Activated B cell treated with CpG ODN at 0.5 μM for 24 hours (primary cell): ENCODE results near the gene ABCC6. TPM values are rescaled to one million over a fixed set of nuclear protein-coding genes. Genes with fewer than 3 reads are reported as not detected.

Experiments used
- ATAC-seq: fragments of 200-7000 bp; cut with Tn5 transposase; one replicate; pipeline ENCODE4 v1.10.0; 2021; ENCODE audit warnings: low read depth, mild to moderate bottlenecking, moderate library complexity
- CTCF ChIA-PET: fragments of 350-600 bp; sonication (Branson Sonifier 250); formaldehyde crosslinking; loops from one replicate; lab custom pipeline; 2021; ENCODE audit warnings: antibody characterized with exemption; lab: Charles Lee
- POLR2A ChIA-PET: fragments of 350-600 bp; sonication (Branson Sonifier 250); formaldehyde crosslinking; loops from one replicate; lab custom pipeline; 2021; ENCODE audit warnings: antibody characterized with exemption; lab: Charles Lee
- DNase-seq: peaks from one replicate; pipeline ENCODE4 v3.0.0; 2022
- H3K27ac Mint-ChIP-seq: one replicate; pipeline ENCODE4 v1.8.0; 2020; ENCODE audit warnings: mixed read lengths
- H3K27me3 Mint-ChIP-seq: one replicate; pipeline ENCODE4 v1.8.0; 2021; ENCODE audit warnings: mixed read lengths
- H3K36me3 Mint-ChIP-seq: one replicate; pipeline ENCODE4 v1.8.0; 2021; ENCODE audit warnings: low read depth, mixed read lengths
- H3K4me1 Mint-ChIP-seq: one replicate; pipeline ENCODE4 v1.8.0; 2021; ENCODE audit warnings: mixed read lengths
- H3K4me3 Mint-ChIP-seq: one replicate; pipeline ENCODE4 v1.8.0; 2020; ENCODE audit warnings: mild to moderate bottlenecking, mixed read lengths
- H3K9me3 Mint-ChIP-seq: one replicate; pipeline ENCODE4 v1.8.0; 2020; ENCODE audit warnings: mixed read lengths
- intact Hi-C: fragments of 100-400 bp; cut with micrococcal nuclease; formaldehyde crosslinking; loops from one replicate; pipeline ENCODE4 v1.15.1; 2024
- total RNA-seq: library from RNA; stranded (reverse); gene quantifications from 2 replicates; pipeline ENCODE4 v1.2.3, GENCODE V29; 2022
- TF ChIP-seq, protein P1 (sequence below): fragments of 200-600 bp; IDR thresholded peaks from one replicate; pipeline ENCODE4 v1.8.0; 2022; ENCODE audit warnings: antibody characterized with exemption, mild to moderate bottlenecking

The ABCC6 gene
- total RNA-seq, 1 donor from 2014 or later: not detected

DNA sequence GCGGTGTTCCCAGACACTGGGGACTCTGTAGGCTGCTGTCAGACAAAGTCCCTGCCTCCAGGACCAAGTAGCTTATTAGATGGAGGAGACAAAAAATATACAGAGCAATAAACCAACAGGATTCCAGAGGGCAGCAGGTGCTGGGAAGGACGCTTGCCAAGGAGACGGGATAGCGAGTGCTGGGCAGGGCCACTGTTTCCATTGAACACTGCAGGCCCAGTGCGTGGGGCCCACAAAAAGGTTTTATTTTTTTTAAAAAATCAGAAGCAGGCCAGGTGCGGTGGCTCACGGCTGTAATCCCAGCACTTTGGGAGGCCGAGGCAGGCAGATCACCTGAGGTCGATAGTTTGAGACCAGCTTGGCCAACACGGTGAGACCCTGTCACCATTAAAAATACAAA lies 84.2 kb downstream of the ABCC6 start:
- TF ChIP-seq, protein P1, sequence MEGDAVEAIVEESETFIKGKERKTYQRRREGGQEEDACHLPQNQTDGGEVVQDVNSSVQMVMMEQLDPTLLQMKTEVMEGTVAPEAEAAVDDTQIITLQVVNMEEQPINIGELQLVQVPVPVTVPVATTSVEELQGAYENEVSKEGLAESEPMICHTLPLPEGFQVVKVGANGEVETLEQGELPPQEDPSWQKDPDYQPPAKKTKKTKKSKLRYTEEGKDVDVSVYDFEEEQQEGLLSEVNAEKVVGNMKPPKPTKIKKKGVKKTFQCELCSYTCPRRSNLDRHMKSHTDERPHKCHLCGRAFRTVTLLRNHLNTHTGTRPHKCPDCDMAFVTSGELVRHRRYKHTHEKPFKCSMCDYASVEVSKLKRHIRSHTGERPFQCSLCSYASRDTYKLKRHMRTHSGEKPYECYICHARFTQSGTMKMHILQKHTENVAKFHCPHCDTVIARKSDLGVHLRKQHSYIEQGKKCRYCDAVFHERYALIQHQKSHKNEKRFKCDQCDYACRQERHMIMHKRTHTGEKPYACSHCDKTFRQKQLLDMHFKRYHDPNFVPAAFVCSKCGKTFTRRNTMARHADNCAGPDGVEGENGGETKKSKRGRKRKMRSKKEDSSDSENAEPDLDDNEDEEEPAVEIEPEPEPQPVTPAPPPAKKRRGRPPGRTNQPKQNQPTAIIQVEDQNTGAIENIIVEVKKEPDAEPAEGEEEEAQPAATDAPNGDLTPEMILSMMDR: no peak
- Mint-ChIP-seq H3K36me3 (peaks cover 82% of the 10 kb centered on the region), H3K4me1 (peaks cover 11% of the 10 kb centered on the region), H3K4me3 (no peak overlapping the region), H3K9me3 (no peaks in the 10 kb centered on the region), H3K27ac (no peak overlapping the region), H3K27me3 (no peaks in the 10 kb centered on the region)
- DNase-seq (no peak), ATAC-seq (no peak)
- intact Hi-C loops: no loop called here
- CTCF ChIA-PET: no interaction called here
- POLR2A ChIA-PET: no interaction called here

DNA sequence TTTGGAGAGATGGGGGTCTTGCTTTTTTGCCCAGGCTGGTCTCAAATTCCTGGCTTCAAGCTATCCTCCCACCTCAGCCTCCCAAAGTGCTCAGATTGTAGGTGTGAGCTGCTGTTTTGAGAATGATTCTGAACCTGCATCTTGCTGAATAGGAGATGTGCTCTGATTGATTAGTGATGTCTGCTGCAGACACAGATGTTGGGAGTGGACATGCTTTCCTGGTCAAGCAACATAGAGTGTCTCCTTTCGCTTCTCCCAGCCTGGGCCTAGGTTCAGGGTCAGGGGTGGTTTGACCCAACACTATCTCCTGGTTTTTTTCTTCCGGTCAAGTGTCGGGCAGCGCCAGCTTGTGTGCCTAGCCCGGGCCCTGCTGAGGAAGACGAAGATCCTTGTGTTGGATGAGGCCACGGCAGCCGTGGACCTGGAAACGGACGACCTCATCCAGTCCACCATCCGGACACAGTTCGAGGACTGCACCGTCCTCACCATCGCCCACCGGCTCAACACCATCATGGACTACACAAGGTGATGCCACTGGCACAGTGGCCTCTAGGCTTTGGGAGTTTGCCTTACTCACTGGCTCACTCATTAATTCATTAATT lies 85.2 kb downstream of the ABCC6 start:
- Mint-ChIP-seq H3K4me1 (peaks cover 9% of the 10 kb centered on the region), H3K36me3 (peaks cover 87% of the 10 kb centered on the region), H3K27ac (no peak overlapping the region), H3K4me3 (no peak overlapping the region), H3K9me3 (no peaks in the 10 kb centered on the region), H3K27me3 (no peaks in the 10 kb centered on the region)
- POLR2A ChIA-PET: no interaction called here
- intact Hi-C loops: no loop called here
- DNase-seq (no peak), ATAC-seq (no peak)
- CTCF ChIA-PET: no interaction called here
- TF ChIP-seq, protein P1: no peak

DNA sequence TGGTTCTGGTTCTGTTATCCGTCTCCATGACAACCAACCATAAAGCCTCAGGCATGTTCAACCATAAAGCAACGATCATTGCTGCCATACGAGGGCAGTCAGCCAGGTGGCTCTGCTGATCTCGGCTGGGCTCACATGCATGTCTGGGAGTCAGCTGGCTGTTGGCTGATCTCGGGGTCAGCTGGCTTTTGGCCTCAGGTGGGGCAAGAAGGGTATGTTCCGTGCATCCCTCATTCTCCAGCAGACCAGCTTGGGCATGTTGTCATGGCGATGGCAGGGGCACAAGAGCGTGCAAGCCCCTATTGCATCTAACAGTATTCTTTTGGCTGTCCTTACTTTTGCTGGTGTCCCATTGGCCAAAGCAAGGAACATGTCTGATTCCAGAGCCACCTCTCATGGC lies 86.2 kb downstream of the ABCC6 start:
- Mint-ChIP-seq H3K27me3 (no peaks in the 10 kb centered on the region), H3K27ac (no peak overlapping the region), H3K4me1 (peaks cover 7% of the 10 kb centered on the region), H3K36me3 (peaks cover 88% of the 10 kb centered on the region), H3K9me3 (no peaks in the 10 kb centered on the region), H3K4me3 (no peak overlapping the region)
- TF ChIP-seq, protein P1: no peak
- ChIA-PET POLR2A (interaction anchor here (0.7 kb wide), 1 partner anchor 124 kb away, joined by 3 read pairs; no protein-coding TSS in a partner anchor), CTCF (no interaction called here)
- ATAC-seq (no peak), DNase-seq (no peak)
- intact Hi-C loops: no loop called here

DNA sequence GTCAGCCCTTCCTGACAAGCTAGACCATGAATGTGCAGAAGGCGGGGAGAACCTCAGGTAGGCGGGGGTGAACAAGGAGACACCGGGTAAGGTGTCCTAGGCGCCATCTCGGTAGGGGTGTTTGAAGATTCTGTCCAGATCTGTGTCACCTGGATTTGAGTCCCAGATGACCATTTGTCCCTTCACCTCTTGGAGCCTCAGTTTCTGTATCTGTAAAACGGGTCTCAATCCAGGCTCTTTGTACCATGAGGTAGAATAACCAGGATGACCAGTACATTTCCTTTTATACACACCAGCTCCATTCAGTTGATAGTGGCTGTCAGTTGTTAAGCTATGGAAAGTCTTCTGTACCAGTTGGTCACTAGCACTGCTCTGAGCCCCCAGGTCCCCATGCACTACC lies 86.7 kb downstream of the ABCC6 start:
- no peak overlapping the region for H3K27ac Mint-ChIP-seq
- TF ChIP-seq, protein P1: no peak
- H3K9me3 Mint-ChIP-seq: no peaks in the 10 kb centered on the region
- no peak for DNase-seq
- H3K27me3 Mint-ChIP-seq: no peaks in the 10 kb centered on the region
- H3K4me3 Mint-ChIP-seq: no peak overlapping the region
- intact Hi-C loops: no loop called here
- H3K36me3 Mint-ChIP-seq: peaks cover 91% of the 10 kb centered on the region
- H3K4me1 Mint-ChIP-seq: peaks cover 7% of the 10 kb centered on the region
- no peak for ATAC-seq
- ChIA-PET POLR2A (interaction anchor here (0.7 kb wide), 1 partner anchor 123 kb away, joined by 3 read pairs; no protein-coding TSS in a partner anchor), CTCF (no interaction called here)

DNA sequence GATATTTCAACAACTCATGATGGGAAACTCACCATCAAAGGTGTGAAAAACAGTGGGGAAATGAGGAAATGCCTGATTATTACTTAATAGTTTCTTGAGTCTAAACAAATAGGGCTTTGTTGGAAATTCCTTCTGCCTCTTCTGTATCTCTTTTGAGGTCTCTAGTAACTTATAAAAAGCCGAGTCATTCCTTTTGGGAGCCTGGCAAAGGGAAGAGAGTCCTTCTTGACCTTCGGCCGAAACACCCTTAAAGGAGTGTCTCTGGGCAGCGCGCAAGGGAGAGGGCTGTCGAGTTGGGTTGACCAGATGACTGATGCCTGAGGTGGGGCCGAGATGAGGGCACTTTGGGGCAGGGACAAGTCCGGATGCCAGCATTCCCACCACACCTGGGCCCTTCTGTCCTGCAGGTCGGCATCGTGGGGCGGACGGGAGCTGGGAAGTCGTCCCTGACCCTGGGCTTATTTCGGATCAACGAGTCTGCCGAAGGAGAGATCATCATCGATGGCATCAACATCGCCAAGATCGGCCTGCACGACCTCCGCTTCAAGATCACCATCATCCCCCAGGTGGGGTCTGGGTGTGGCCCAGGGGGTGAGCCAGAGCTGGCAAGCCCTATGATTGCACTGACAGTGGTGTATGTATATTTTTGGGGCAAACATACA lies 89.2 kb downstream of the ABCC6 start:
- Mint-ChIP-seq H3K4me1 (no peaks in the 10 kb centered on the region), H3K27ac (no peak overlapping the region), H3K9me3 (no peaks in the 10 kb centered on the region), H3K4me3 (no peak overlapping the region), H3K36me3 (peaks cover 85% of the 10 kb centered on the region), H3K27me3 (no peaks in the 10 kb centered on the region)
- DNase-seq (no peak), ATAC-seq (no peak)
- POLR2A ChIA-PET: no interaction called here
- TF ChIP-seq, protein P1: no peak
- intact Hi-C loops: no loop called here
- CTCF ChIA-PET: interaction anchor here (0.6 kb wide), 1 partner anchor 313 kb away, joined by 3 read pairs; no protein-coding TSS in a partner anchor
